ENCODE data around the gene DCLK2. TPM values are rescaled to one million over a fixed set of nuclear protein-coding genes. Genes with fewer than 3 reads are reported as not detected.

DCLK2 gene
- total RNA-seq, 1 experiment from 2014 or later: 29.7 TPM

DNA sequence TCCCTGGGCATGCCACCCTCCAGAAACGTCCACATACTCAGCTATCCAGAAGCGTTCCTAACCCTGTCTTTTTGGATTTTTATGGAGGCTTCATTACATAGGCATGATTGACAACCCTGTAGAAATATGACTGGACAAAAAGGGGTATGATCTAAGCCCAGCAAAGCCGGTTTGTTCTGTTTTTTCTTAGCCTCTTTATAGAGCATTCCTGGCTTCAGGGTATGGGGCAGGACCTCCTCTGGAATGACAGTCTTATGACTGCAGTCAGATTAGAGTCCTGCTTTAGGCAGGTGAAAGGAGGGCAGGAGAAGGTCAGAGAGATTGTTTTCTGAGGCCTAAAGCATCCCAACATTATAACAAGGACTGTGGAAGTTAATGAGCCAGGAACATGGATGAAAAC is 137.4 kb downstream of the DCLK2 start:
- in situ Hi-C loops (cut with HindIII; ENCODE audit: low pct_unique_long_range_greater_than_20kb, low sequenced_read_pairs): no loop called here

DNA sequence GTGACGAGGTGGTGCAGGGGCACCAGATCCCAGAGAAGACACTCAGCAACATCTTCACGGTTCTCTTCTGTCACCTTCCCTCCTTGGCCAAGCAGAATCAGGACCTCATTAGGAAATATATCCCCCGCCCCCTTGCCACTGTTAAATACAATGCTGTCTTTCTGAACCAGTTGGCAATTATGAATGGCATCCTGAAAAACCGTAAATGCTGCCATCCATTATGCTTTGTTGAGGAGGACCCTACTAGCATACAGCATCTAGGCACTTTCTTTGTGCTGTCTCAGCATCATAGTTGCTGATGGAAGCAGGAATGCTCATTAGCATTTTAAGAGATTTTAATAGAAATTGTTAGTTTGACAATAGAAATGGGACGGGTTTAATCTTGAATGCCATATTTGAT is 138.5 kb downstream of the DCLK2 start:
- in situ Hi-C loops (cut with HindIII; ENCODE audit: low pct_unique_long_range_greater_than_20kb, low sequenced_read_pairs): no loop called here
- no peak for DNase-seq (ENCODE audit: low read depth)

More for the DNA sequence above, 137.4 kb downstream of the DCLK2 start:
- peak; percentile 18 for DNase-seq (ENCODE audit: low read depth)

DNA sequence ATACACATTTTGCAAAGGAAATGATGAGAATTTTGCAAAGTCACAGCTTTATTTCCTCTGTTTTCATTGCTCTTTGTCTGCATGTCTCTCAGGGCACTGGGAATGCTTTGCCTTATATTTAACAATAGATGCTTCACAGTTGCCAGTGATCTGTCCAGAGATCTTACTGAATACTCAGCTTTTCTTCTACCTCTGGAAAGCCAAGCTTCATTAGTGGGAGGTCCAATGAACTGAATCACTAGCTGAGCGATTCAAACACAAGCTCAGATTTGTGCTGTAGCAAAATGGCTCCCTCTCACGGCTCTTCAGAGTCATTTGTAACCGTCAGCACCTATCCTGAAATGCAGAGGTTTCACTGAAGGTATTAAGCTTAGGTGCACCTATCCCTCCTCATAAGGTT is 138.9 kb downstream of the DCLK2 start:
- peak; percentile 47 for DNase-seq (ENCODE audit: low read depth)
- in situ Hi-C loops (cut with HindIII; ENCODE audit: low pct_unique_long_range_greater_than_20kb, low sequenced_read_pairs): no loop called here

DNA sequence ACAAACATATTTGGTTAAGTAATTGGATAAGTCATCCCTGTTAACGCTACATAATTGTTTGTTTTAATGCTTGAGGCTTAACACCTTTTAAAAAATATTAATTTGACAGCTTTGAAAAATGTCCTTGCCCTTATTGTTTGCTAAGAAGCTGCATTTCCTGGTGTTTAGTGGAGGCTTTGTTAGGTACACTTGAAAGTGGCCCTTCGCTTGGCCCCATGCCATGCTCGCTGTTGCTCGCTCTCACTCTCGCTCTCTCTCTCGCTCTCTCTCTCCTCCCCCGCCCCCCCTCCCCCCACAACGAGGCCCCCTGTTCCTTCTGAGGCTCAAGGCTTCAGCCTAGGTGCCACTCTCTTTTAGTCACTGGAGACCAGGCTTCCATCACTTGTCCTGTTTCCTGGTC is 139.6 kb downstream of the DCLK2 start:
- in situ Hi-C loops (cut with HindIII; ENCODE audit: low pct_unique_long_range_greater_than_20kb, low sequenced_read_pairs): no loop called here
- DNase-seq (ENCODE audit: low read depth): no peak

DNA sequence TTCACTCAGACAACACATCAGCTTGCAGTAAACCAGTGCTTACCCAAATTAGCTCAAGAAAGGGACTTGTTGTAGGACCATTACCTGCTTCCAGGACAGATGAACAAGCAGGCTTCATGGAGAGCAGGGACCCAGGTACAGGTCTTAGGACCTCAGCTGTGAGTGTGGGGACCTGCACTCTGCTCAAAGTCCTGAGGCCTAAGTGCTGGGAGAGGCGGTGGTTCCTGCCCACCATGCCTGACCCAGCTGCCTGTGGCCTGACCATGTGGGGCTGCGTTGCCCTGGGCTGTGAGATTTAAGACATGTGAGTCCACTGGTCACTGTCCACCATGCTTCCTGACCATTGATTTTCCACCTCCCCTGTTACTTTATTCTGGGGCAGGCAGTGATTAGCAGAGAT is 140.2 kb downstream of the DCLK2 start:
- in situ Hi-C loops (cut with HindIII; ENCODE audit: low pct_unique_long_range_greater_than_20kb, low sequenced_read_pairs): no loop called here
- DNase-seq (ENCODE audit: low read depth): no peak

DNA sequence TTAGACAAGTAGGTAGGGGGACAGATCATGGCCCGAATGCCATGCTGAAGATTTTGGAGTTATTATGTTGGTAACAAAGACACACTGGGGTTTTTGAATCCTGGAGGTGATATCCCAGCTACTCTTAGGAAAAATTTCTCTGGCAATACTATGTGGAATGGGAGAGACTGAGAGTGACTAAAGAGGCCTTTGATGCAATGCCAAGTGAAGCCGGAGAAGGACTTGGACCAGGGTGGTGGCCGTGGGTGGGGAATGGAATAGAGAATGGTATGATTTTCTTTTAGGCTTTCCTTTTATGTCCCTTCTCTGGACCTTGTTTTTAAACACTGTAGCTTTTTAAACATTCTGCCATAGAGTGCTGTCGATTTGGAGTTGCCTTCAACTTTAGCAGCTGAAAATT is 141.6 kb downstream of the DCLK2 start:
- DNase-seq (ENCODE audit: low read depth): no peak
- in situ Hi-C loops (cut with HindIII; ENCODE audit: low pct_unique_long_range_greater_than_20kb, low sequenced_read_pairs): no loop called here

DNA sequence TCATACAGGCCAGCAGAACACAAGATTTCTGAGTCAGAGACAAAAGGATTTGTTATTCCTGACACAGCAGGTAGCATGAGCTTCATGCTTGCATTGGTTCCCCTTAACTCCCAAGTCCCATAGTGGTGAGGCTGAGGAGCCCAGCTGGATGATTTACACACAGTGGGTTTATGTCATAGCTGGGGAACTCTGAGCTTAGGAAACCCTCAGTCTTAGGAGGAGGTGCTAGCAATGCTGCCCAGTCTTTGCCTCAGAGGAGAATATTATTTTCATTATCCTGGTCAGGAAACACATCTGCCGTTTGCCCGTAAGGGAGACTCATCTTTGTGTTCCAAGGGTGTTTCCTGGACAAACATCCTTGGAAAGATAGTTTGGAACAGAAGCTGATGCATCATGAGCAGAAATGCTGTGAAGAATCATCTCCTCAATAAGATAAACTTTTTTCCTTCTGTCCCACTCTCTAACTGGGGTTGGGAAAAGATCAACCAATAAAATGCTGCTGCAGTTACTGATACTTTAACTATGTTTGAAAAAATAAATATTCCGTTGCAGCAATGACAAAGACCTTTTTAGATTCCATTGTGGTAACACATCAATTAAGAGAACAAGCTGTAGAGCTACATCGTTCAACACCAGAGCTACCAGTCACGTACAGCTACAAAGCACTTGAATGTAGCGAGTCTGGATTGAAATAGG is 146.8 kb downstream of the DCLK2 start:
- in situ Hi-C loops (cut with HindIII; ENCODE audit: low pct_unique_long_range_greater_than_20kb, low sequenced_read_pairs): no loop called here

DNA sequence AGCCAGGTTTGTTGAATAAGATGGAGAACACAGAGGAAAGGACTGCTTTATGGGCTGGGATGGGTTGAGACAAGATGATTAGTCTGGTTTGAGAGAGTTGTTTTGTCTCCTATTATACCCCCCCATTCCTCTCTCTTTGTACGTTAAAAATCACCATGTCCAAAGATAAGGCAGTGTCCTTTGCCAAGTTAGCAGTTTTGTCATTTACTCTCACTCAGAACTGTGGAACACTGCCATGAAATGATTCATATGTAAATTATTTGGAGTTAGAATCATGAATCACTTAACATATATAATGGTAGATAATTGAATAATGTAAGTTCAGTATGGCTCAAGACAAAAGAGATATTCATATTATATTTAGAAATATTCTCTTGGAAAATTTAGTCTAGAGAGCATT is 151.3 kb downstream of the DCLK2 start:
- in situ Hi-C loops (cut with HindIII; ENCODE audit: low pct_unique_long_range_greater_than_20kb, low sequenced_read_pairs): no loop called here
- DNase-seq (ENCODE audit: low read depth): peak; percentile 23

More for the DNA sequence above, 146.8 kb downstream of the DCLK2 start:
- DNase-seq (ENCODE audit: low read depth): peak; percentile 90

DNA sequence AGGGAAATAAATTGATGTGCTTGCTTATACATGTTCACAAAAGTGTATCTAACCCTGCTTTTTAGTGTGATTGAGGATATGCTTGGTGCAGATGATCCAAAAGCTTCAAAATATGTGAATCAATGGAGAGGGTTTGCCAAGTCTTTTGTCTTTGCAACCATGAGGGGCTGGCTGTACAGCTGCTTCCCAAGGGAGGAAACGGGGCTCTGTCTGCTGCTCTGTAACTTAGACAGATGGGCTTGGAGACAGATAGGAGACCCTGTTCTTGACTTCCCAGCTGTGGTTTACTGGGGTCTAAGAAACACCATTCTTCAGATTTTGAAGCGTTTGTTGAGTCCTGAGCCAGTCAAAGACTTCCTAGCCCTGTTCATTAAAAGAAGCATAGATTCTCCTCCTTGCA is 152.3 kb downstream of the DCLK2 start:
- in situ Hi-C loops (cut with HindIII; ENCODE audit: low pct_unique_long_range_greater_than_20kb, low sequenced_read_pairs): no loop called here
- no peak for DNase-seq (ENCODE audit: low read depth)

DNA sequence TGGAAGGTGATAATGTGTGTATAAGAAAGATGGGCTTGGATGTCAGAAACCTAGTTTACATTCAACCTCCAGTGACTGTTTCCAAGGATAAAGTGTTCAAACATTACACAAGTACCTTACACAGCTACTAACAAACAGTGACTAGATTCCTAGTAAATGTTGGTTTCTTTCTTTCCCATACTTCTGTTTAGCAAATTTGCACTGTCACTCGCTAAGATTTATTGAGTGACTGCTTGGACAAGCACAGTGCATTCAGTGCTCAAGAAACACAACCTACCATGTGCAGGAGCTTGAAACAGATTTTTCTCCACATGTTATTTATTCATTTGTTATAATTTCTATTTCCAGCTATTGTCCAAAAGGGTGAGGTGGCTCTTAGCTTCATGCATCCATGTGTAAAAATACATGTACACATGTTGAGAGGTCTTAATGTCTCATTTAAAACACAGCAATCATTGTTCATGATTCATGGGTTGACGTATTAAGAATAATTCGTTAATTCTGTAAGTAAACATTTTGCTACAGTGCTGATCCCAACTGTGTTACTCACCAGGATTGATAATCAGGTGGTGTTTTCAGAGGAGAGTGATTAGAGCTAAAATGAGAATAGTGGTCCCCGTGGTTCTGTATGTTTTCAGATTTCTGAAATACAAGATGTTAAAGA is 153.0 kb downstream of the DCLK2 start:
- DNase-seq (ENCODE audit: low read depth): peak; percentile 30
- in situ Hi-C loops (cut with HindIII; ENCODE audit: low pct_unique_long_range_greater_than_20kb, low sequenced_read_pairs): no loop called here

DNA sequence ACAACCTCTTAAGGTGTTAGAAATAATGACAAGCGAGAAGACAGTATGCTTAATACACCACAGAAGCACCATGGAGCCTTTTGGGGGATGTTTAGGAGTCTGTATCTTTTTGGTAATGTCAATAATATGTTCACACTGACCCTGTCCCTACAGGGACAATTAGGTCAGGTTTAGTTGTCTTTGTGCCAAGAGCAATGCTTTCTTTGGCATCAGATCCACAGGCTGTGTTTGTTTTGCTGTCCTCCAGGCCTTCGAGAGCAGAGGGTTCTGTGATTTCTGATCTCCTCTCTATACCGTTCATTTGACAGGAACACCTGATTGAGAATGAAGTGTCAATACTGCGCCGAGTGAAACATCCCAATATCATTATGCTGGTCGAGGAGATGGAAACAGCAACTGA is 153.8 kb downstream of the DCLK2 start:
- in situ Hi-C loops (cut with HindIII; ENCODE audit: low pct_unique_long_range_greater_than_20kb, low sequenced_read_pairs): no loop called here
- DNase-seq (ENCODE audit: low read depth): peak; percentile 59

DNA sequence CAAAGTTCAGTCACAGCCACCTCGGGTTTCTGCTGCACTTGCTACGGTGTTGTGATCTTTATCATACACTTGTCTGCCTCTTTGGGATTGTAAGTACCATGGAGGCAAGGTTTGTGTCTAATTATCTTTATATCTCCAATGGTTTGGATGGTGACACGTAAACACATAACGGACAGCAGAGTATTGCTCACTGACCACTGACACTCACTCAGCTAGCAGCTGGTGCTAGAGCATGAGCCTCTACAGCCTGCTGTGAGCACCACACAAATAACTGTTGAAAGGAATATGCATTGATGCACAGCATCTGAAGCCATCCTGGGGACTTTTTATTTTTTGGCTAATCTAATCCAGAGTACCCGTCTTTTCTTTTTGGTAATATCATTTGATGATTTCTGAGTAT is 156.0 kb downstream of the DCLK2 start:
- in situ Hi-C loops (cut with HindIII; ENCODE audit: low pct_unique_long_range_greater_than_20kb, low sequenced_read_pairs): no loop called here

DNA sequence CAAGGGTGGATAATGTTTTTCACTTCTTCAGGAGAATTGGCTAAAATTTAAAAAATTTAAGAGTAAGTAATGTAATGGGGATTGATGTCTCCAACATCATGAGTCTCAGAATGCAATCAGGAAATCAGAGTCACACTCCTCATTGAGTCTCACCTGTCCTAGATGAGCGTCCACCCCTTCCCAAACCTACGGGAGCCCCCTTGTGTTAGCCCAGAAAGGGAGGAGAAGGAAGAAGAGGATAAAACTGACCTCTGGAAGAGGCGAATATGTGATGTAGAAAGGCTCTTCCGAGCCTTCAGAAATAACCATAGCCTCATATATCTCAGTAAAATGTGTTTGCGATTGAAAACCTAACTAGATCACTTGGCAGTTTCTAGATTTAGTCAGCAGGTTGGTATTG is 157.1 kb downstream of the DCLK2 start:
- DNase-seq (ENCODE audit: low read depth): no peak
- in situ Hi-C loops (cut with HindIII; ENCODE audit: low pct_unique_long_range_greater_than_20kb, low sequenced_read_pairs): no loop called here

More for the DNA sequence above, 156.0 kb downstream of the DCLK2 start:
- DNase-seq (ENCODE audit: low read depth): no peak

DNA sequence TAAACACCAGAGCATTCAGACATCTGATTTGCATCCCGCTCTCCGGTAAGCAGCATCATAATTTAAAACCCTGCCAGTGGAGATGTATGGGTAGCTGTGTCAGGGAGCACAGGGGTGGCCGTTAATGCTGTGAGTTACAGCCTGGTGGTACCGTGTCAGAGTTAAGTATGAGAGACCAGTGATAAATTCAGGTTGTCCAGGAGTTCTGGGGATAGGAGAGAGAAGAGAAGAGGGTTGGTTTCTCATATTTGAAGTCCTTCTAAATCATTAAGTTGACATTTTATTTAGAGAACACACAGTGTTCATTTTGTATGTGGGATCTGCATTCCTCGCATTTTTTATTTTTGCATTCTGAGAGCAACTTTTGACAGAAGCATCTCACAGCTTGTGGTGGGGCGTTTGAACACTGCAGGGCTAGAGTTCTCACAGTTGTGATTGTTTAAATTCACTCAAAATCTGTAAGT is 157.6 kb downstream of the DCLK2 start:
- in situ Hi-C loops (cut with HindIII; ENCODE audit: low pct_unique_long_range_greater_than_20kb, low sequenced_read_pairs): no loop called here
- DNase-seq (ENCODE audit: low read depth): peak; percentile 17

DNA sequence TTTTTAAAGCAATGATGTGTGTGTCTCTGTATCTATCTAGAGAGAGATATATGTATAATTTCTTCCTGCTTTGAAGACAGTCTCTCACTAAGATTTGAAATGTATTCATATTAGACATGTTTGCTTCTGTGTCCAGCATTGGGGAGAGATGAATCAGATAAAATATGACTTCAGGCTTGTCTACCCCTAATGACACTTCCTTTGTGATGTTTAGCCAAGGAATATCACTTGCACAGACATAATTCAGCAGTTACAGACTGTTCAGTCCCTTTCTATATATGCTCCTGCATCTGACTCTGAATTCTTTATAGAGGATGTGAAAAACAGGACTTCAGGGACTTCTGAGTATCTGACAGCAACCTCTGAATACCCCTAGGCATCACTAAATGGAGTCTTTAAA is 158.4 kb downstream of the DCLK2 start:
- in situ Hi-C loops (cut with HindIII; ENCODE audit: low pct_unique_long_range_greater_than_20kb, low sequenced_read_pairs): no loop called here
- DNase-seq (ENCODE audit: low read depth): peak; percentile 60

DNA sequence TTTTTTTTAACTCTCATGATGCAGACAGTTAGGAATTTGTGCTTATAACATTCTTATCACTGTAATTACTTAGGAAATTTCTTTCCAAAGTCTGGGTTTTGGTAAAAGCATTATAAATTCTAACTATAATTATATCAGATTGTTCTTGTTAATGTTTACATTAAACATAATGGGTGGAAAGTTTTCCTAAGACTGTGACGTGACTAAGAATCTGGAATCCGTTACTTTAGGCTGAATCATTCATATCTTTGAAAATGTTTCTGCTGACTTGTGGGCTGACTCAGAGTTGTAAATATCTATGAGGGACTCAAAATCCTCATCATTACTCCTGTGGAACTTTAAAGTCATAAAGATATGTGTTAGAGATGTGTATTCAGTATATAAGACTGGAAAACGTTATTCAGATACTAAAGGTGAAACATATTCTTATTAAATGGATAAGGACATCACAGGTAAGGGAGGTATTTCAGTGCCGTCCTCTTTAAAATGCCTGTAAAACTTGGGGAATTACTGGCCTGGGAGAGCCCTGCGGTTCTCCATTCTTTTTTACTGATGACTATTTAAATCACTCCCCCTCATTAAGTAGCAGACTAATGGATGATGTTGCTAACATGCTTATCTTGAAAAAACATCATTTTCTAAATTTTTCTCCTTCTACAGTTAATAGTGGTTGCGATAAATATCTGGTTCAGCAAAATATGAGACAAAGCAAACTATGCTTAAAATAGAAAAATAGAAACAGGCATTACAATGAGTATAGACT is 159.0 kb downstream of the DCLK2 start:
- in situ Hi-C loops (cut with HindIII; ENCODE audit: low pct_unique_long_range_greater_than_20kb, low sequenced_read_pairs): no loop called here

DNA sequence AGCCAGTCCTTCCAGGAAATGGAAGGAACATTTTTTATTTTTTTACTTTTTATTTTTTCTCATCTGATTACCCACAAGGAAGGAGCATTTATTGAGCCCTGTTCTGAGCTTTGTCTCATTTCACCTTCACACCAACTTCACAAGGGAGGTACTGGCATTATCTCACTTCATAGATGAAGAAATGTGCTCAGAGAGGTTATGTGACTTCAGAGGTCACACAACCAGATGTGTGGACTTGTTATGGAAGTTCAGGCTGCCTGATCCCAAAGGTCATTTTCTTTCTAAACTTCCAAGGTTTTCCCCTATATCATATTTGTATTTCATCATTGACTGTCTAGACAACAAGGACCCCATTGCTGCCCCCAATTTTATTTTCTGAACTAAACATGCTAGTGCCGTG is 160.3 kb downstream of the DCLK2 start:
- in situ Hi-C loops (cut with HindIII; ENCODE audit: low pct_unique_long_range_greater_than_20kb, low sequenced_read_pairs): no loop called here
- no peak for DNase-seq (ENCODE audit: low read depth)

More for the DNA sequence above, 159.0 kb downstream of the DCLK2 start:
- DNase-seq (ENCODE audit: low read depth): peak; percentile 84

DNA sequence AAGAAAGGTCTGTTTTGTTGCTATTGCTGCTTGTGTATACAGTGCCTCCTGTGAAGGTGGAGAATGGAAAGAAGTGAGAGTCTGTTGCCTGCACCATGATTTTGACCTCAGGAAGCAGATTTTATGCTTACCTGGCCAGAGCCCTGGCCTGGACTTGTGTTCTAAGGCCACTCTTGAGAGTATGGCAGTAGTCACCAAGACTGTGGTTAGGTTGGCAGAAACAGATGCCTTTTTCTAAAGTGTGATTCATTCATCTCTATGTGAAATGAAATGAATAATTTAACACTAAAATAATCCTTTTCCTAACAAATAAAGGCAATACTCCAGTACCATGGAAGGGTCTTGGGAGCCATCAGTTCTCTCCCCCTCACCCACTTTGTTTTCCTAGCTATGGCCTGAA is 161.8 kb downstream of the DCLK2 start:
- DNase-seq (ENCODE audit: low read depth): no peak
- in situ Hi-C loops (cut with HindIII; ENCODE audit: low pct_unique_long_range_greater_than_20kb, low sequenced_read_pairs): no loop called here

DNA sequence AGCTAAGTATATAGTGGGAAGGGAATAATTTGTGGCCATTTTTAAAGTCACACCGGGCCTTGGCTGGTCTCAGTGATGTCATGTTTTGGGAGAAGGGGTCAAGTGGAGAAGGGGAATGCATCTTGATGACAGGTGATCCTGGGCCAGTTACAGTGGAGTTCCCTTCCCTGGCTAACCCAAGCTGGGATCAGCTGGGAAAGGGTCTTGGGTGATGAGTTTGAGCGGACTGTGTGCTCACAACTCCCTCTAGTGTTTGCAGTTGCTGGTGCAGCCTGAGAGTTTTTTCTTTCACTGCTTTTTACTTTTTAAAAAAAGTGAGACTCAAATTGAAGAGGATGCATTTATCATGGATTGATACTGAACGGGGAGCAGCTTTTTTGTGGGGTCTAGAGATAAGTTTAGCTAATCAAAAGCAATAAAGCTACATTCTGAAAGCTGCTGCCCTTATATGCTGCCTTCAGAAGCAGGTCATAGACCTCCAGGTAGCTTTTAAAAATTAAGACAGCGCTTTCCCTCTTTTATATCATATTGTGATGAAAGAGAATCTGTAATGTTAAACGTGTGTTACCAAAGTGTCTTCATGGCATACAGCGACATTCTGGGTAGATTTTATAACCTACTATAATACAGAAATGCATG is 164.7 kb downstream of the DCLK2 start:
- DNase-seq (ENCODE audit: low read depth): no peak
- in situ Hi-C loops (cut with HindIII; ENCODE audit: low pct_unique_long_range_greater_than_20kb, low sequenced_read_pairs): no loop called here

All from Caki2 (cell line).